Stomach (tissue), 19 donors: ENCODE data around the gene PTRH2. TPM values are rescaled to one million over a fixed set of nuclear protein-coding genes. Genes with fewer than 3 reads are reported as not detected.
A peak's percentile ranks its signal among the peaks of the same experiment; 100 is the strongest.
"Not testable (repeated sequence)": the region's sequence is repeated elsewhere in the genome, so short reads cannot be mapped to it uniquely, and the experiment has no call there.

Experiments used
- DNase-seq, 2 donors: peaks; one replicate each; pipeline versions ENCODE4 v3.0.0 to v3.0.0-alpha.2; 2013 to 2019
- H3K27ac ChIP-seq, 5 donors: fragments of 200-600 bp in 4 of 5; sonication (generic) in 4 of 5; one replicate each; pipeline ENCODE4 v1.5.1; 2013 to 2019; ENCODE audit warnings: mild to moderate bottlenecking in 1 of 5, moderate library complexity in 1 of 5
- H3K27me3 ChIP-seq, 3 donors: fragments of 200-600 bp; sonication (generic); one replicate each; pipeline ENCODE4 v1.5.1; 2017 to 2019; ENCODE audit warnings: mixed run types in 1 of 3
- H3K36me3 ChIP-seq, 4 donors: fragments of 200-600 bp; sonication (generic); 1 replicate in 3 of 4; 2 replicates in 1 of 4; pipeline ENCODE4 v1.5.1; 2016 to 2019
- H3K4me1 ChIP-seq, 4 donors: fragments of 200-600 bp; sonication (generic); one replicate each; pipeline ENCODE4 v1.5.1; 2016 to 2019
- H3K4me3 ChIP-seq, 4 donors: fragments of 200-600 bp; sonication (generic) in 3 of 4; one replicate each; pipeline ENCODE4 v1.5.1; 2016 to 2019; ENCODE audit warnings: mild to moderate bottlenecking in 1 of 4
- H3K9me3 ChIP-seq, 4 donors: fragments of 200-600 bp; sonication (generic); one replicate each; pipeline ENCODE4 v1.5.1; 2016 to 2019
- CTCF ChIP-seq, 7 experiments: fragments of 450-650 bp in 4 of 7; fragments of 200-600 bp in 3 of 7; sonication (generic) in 3 of 7; IDR thresholded peaks; one replicate each; pipeline ENCODE4 v1.5.1; 2016 to 2019; ENCODE audit warnings: antibody characterized with exemption in 7 of 7, control low read depth in 2 of 7, mild to moderate bottlenecking in 1 of 7
- EP300 ChIP-seq: sonication (generic); formaldehyde crosslinking; IDR thresholded peaks from one replicate; pipeline ENCODE4 v1.6.1; 2017; ENCODE audit warnings: antibody characterized with exemption
- POLR2A ChIP-seq, 4 donors: fragments of 450-650 bp; IDR thresholded peaks; one replicate each; pipeline ENCODE4 v1.6.1; 2016; ENCODE audit warnings: antibody characterized with exemption in 4 of 4, control low read depth in 2 of 4, mild to moderate bottlenecking in 1 of 4, moderate library complexity in 1 of 4
- POLR2AphosphoS5 ChIP-seq, 3 donors: sonication (generic); formaldehyde crosslinking; IDR thresholded peaks; one replicate each; pipeline ENCODE4 v1.6.1; 2016; ENCODE audit warnings: antibody characterized with exemption in 3 of 3
- WGBS, 5 donors: extraction: QIAGEN DNeasy Blood & Tissue Kit in 3 of 5; methylation state at CpG; one replicate each; pipeline versions ENCODE4 v1.1.5 to v1.1.7; 2013 to 2018; 5-methylcytosine and 5-hydroxymethylcytosine counted together
- intact Hi-C: fragments of 100-400 bp; cut with DNase I; formaldehyde crosslinking; loops from one replicate; pipeline ENCODE4 v1.15.1; 2023; ENCODE audit warnings: low total_unique reads
- long read RNA-seq, 10 donors: transcript quantifications; one replicate each; lab custom pipeline, GENCODE V29; 2026
- polyA plus RNA-seq, 3 donors: library from polyadenylated mRNA; stranded (reverse); fragments of 200-250 nt; gene quantifications; one replicate each; pipeline ENCODE4 v1.2.3, GENCODE V29; 2013
- total RNA-seq, 5 donors: library from RNA; depleted of rRNA; stranded (reverse); fragments of >200 nt; gene quantifications; one replicate each; pipeline versions ENCODE4 v1.1.0 to v1.2.3, GENCODE V29; 2014 to 2016
- donor health status: healthy with polysubstance abuse.
- donor health status: Bipolar disorder and iron deficiency.
- donor health status: healthy.

Gene PTRH2
- total RNA-seq (100 to 1,000 TPM in 1 of 5 donors, 10 to 100 TPM in 3, 1 to 10 TPM in 1; 4.3 to 107 (median 14.1) TPM), polyA plus RNA-seq (10 to 100 TPM; 20.2 to 38.0 (median 30.2) TPM)
- long read RNA-seq, donor 1, full-length matches to known transcripts, result 7 of 7 reads
- long read RNA-seq, donor 1, partial matches to known transcripts, result 0 of 7 reads
- long read RNA-seq, donor 1, other reads (novel, unspliced or antisense), result 0 of 7 reads
- long read RNA-seq, donor 2, full-length matches to known transcripts, result 12 of 12 reads
- long read RNA-seq, donor 2, partial matches to known transcripts, result 0 of 12 reads
- long read RNA-seq, donor 2, other reads (novel, unspliced or antisense), result 0 of 12 reads
- long read RNA-seq, donor 3, full-length matches to known transcripts, result 17 of 17 reads
- long read RNA-seq, donor 3, partial matches to known transcripts, result 0 of 17 reads
- long read RNA-seq, donor 3, other reads (novel, unspliced or antisense), result 0 of 17 reads
- long read RNA-seq, donor 4, partial matches to known transcripts, result 0 of 2 reads
- long read RNA-seq, donor 4, other reads (novel, unspliced or antisense), result 0 of 2 reads
- long read RNA-seq, donor 5, full-length matches to known transcripts, result 16 of 37 reads
- long read RNA-seq, donor 5, partial matches to known transcripts, result 13 of 37 reads
- long read RNA-seq, donor 5, other reads (novel, unspliced or antisense), result 8 of 37 reads
- long read RNA-seq, donor 6, full-length matches to known transcripts, result 33 of 33 reads
- long read RNA-seq, donor 6, partial matches to known transcripts, result 0 of 33 reads
- long read RNA-seq, donor 6, other reads (novel, unspliced or antisense), result 0 of 33 reads
- long read RNA-seq, donor 7, full-length matches to known transcripts, result 21 of 21 reads
- long read RNA-seq, donor 7, partial matches to known transcripts, result 0 of 21 reads
- long read RNA-seq, donor 7, other reads (novel, unspliced or antisense), result 0 of 21 reads
- long read RNA-seq, donor 8, full-length matches to known transcripts, result 19 of 285 reads
- long read RNA-seq, donor 8, partial matches to known transcripts, result 260 of 285 reads
- long read RNA-seq, donor 8, other reads (novel, unspliced or antisense), result 6 of 285 reads
- long read RNA-seq, donor 9, full-length matches to known transcripts, result 29 of 29 reads
- long read RNA-seq, donor 9, partial matches to known transcripts, result 0 of 29 reads
- long read RNA-seq, donor 9, other reads (novel, unspliced or antisense), result 0 of 29 reads
- long read RNA-seq, donor 10, full-length matches to known transcripts, result 7 of 7 reads
- long read RNA-seq, donor 10, partial matches to known transcripts, result 0 of 7 reads
- long read RNA-seq, donor 10, other reads (novel, unspliced or antisense), result 0 of 7 reads

- peaks cover 0 to 5% (median 1%) of the 10 kb centered on the region in 4 donors for H3K36me3 ChIP-seq
- DNase-seq, result peak; percentile 98 to 100
- peak in 1 of 7 experiments; percentile 3 for TF ChIP-seq CTCF (IDR thresholded peaks at IDR 0.05)
- peak; percentile 65 to 92 (median 85) for TF ChIP-seq POLR2AphosphoS5 (IDR thresholded peaks at IDR 0.05)
- peak in 2 of 4 donors; percentile 17 to 79 for TF ChIP-seq POLR2A (IDR thresholded peaks at IDR 0.05)
- no peak for TF ChIP-seq EP300
- H3K27me3 ChIP-seq, result no peaks in the 10 kb centered on the region
- no peaks in the 10 kb centered on the region for H3K9me3 ChIP-seq
- H3K27ac ChIP-seq, result peak within 1 kb of the TSS; percentile 88 to 96 (median 94)
- intact Hi-C loops, result no loop called here
- WGBS, 5 donors, result 0% methylated on average over 36 to 45 of the region's 45 CpGs
- peak within 1 kb of the TSS; percentile 72 to 93 (median 83) for H3K4me3 ChIP-seq
- peaks cover 30 to 82% (median 43%) of the 10 kb centered on the region in 4 donors for H3K4me1 ChIP-seq
These were observed at the start of gene PTRH2, which contains the start of gene VMP1 for GRCh38 chr17:59707149-59707970. TSS of gene PTRH2 (minus strand) at chr17:59707430. CDS start at chr17:59697978, 9,452 bp downstream. TSS of gene VMP1 (plus strand) at chr17:59707654. CDS start at chr17:59731447, 23,793 bp downstream.

- Histone ChIP-seq H3K27ac (peak overlapping the region in 4 of 5 donors; percentile 50 to 68 (median 61)), H3K4me3 (no peak overlapping the region), H3K27me3 (no peaks in the 10 kb centered on the region), H3K4me1 (peaks cover 4 to 61% (median 18%) of the 10 kb centered on the region in 4 donors), H3K36me3 (peaks cover 0 to 30% (median 15%) of the 10 kb centered on the region in 4 donors), H3K9me3 (peaks cover 0 to 5% (median 0%) of the 10 kb centered on the region in 4 donors)
- 27 to 39% (median 33%) methylated on average over 3 of the region's 3 CpGs for WGBS, 5 donors
- no peak for DNase-seq
- intact Hi-C loops, result loop anchor here (10.0 kb wide), 1 partner anchor 108 kb away; no protein-coding TSS in a partner anchor
- no peak for TF ChIP-seq CTCF (IDR thresholded peaks at IDR 0.05)
- TF ChIP-seq EP300, result no peak
- no peak for TF ChIP-seq POLR2A (IDR thresholded peaks at IDR 0.05)
- no peak for TF ChIP-seq POLR2AphosphoS5 (IDR thresholded peaks at IDR 0.05)
These were observed 49.1 kb upstream of the PTRH2 start for GRCh38 chr17:59756236-59756818.

- WGBS, 5 donors, result 92 to 96% (median 95%) methylated on average over 12 of the region's 12 CpGs
- DNase-seq, H3K27me3 ChIP-seq, H3K4me3 ChIP-seq, H3K9me3 ChIP-seq: not testable (repeated sequence)
- intact Hi-C loops, result loop anchor here (10.0 kb wide), 1 partner anchor 110 kb away; no protein-coding TSS in a partner anchor
- H3K36me3 ChIP-seq, result peaks cover 0 to 23% (median 8%) of the 10 kb centered on the region in 4 donors
- H3K4me1 ChIP-seq, result peaks cover 4 to 62% (median 18%) of the 10 kb centered on the region in 4 donors
- H3K27ac ChIP-seq, result peak overlapping the region in 4 of 5 donors; percentile 58 to 73 (median 66)
These were observed 47.8 kb upstream of the PTRH2 start for GRCh38 chr17:59755069-59755468.
